DOHH2 (cell line): ENCODE data around the gene PRELID2.

ENCODE experiments used
- H3F3A ChIP-seq: fragments of 200-600 bp; sonication (generic), shearing (Covaris generic); 2 replicates; pipeline ENCODE4 v1.6.0; 2016; ENCODE audit warnings: antibody characterized with exemption, mild to moderate bottlenecking; ENCODE audit not compliant: control insufficient read depth, insufficient read depth
- H3K27ac ChIP-seq: fragments of 200-600 bp; sonication (generic); 2 replicates; pipeline ENCODE4 v1.5.1; 2014; ENCODE audit warnings: low read depth, mild to moderate bottlenecking, low read length, moderate library complexity
- H3K27me3 ChIP-seq: fragments of 200-600 bp; sonication (generic); 2 replicates; pipeline ENCODE4 v1.6.1; 2014; ENCODE audit warnings: mild to moderate bottlenecking, low read length, mixed read lengths; ENCODE audit not compliant: control insufficient read depth
- H3K36me3 ChIP-seq: fragments of 200-600 bp; sonication (generic); 2 replicates; pipeline ENCODE4 v1.6.1; 2014; ENCODE audit warnings: mild to moderate bottlenecking, low read length, moderate library complexity, mixed read lengths; ENCODE audit not compliant: control insufficient read depth
- H3K4me1 ChIP-seq: fragments of 200-600 bp; sonication (generic); 2 replicates; pipeline ENCODE4 v1.6.1; 2014; ENCODE audit warnings: mild to moderate bottlenecking, low read length, mixed read lengths; ENCODE audit not compliant: control insufficient read depth
- H3K4me2 ChIP-seq: fragments of 200-600 bp; sonication (generic); 2 replicates; pipeline ENCODE4 v1.6.0; 2014; ENCODE audit warnings: mild to moderate bottlenecking, low read length, moderate library complexity
- H3K4me3 ChIP-seq: fragments of 200-600 bp; sonication (generic); 2 replicates; pipeline ENCODE4 v1.5.1; 2014; ENCODE audit warnings: mild to moderate bottlenecking, low read length, mixed read lengths
- H3K79me2 ChIP-seq: fragments of 200-600 bp; sonication (generic); 2 replicates; pipeline ENCODE4 v1.6.1; 2014; ENCODE audit warnings: mild to moderate bottlenecking, low read length, mixed read lengths; ENCODE audit not compliant: control insufficient read depth
- H3K9me2 ChIP-seq: fragments of 200-600 bp; sonication (generic); replicated peaks from 2 replicates; pipeline ENCODE4 v1.6.1; 2014; ENCODE audit warnings: mild to moderate bottlenecking, low read length, mixed read lengths; ENCODE audit not compliant: control insufficient read depth
- H3K9me3 ChIP-seq: fragments of 200-600 bp; sonication (generic); 2 replicates; pipeline ENCODE4 v1.6.1; 2014; ENCODE audit warnings: antibody characterized with exemption, low read length, mixed read lengths; ENCODE audit not compliant: control insufficient read depth, insufficient read depth
- H4K20me1 ChIP-seq: fragments of 200-600 bp; sonication (generic); 2 replicates; pipeline ENCODE4 v1.6.0; 2014; ENCODE audit warnings: low read depth, mild to moderate bottlenecking, antibody characterized with exemption, low read length, moderate library complexity; ENCODE audit not compliant: control insufficient read depth, insufficient read depth
- EZH2phosphoT487 ChIP-seq: fragments of 200-600 bp; sonication (generic); IDR thresholded peaks from 2 replicates; pipeline ENCODE4 v1.6.1; 2017; ENCODE audit warnings: borderline replicate concordance, mild to moderate bottlenecking, antibody characterized with exemption, low read length, moderate library complexity, mixed read lengths
- TF ChIP-seq, protein P1 (sequence below): fragments of 200-600 bp; sonication (generic); IDR thresholded peaks from one replicate; pipeline ENCODE4 v1.5.1; 2014; ENCODE audit warnings: antibody characterized with exemption, mild to moderate bottlenecking, low read depth, low read length; ENCODE audit not compliant: poor library complexity, severe bottlenecking

PRELID2 gene

DNA sequence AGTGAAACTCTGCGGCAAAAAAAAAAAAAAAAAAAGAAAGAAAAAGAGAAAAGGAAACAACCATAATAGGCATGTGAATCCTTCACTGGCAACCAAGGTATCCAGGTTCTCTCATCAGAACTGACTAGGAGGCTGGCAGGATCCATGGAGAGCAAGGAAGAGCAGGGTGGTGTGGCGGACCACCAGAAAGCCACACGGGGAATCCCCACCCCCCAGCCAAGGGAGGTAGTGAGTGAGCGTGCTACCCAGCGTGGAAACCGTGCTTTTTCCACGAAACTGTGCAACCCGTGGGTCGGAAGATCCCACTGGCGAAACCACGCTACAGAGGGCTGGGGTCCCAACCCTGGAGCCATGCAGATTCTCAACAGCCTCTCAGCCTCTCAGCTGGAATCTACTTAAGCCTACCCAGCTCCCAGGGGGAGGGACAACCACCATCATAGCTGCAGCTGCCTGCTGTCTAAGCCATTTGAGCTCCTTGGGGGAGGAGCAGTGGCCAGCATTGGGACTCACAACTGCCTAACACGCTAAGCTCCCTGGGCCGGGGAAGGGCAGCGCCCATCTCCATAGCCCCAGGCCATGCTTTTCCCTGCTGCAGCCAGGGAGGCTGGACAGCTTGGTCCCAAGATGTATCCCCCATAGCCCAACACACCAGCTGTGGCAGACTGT, 91.6 kb downstream of the PRELID2 start:
- Histone ChIP-seq H3K4me1 (no peaks in the 10 kb centered on the region), H3F3A (no peaks in the 10 kb centered on the region), H3K27ac (no peak overlapping the region), H4K20me1 (no peaks in the 10 kb centered on the region), H3K27me3 (no peaks in the 10 kb centered on the region), H3K4me2 (no peak overlapping the region), H3K9me2 (no peaks in the 10 kb centered on the region), H3K9me3 (no peaks in the 10 kb centered on the region), H3K79me2 (no peaks in the 10 kb centered on the region), H3K4me3 (no peak overlapping the region), H3K36me3 (no peaks in the 10 kb centered on the region)
- TF ChIP-seq, protein P1, sequence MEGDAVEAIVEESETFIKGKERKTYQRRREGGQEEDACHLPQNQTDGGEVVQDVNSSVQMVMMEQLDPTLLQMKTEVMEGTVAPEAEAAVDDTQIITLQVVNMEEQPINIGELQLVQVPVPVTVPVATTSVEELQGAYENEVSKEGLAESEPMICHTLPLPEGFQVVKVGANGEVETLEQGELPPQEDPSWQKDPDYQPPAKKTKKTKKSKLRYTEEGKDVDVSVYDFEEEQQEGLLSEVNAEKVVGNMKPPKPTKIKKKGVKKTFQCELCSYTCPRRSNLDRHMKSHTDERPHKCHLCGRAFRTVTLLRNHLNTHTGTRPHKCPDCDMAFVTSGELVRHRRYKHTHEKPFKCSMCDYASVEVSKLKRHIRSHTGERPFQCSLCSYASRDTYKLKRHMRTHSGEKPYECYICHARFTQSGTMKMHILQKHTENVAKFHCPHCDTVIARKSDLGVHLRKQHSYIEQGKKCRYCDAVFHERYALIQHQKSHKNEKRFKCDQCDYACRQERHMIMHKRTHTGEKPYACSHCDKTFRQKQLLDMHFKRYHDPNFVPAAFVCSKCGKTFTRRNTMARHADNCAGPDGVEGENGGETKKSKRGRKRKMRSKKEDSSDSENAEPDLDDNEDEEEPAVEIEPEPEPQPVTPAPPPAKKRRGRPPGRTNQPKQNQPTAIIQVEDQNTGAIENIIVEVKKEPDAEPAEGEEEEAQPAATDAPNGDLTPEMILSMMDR, result no peak

DNA sequence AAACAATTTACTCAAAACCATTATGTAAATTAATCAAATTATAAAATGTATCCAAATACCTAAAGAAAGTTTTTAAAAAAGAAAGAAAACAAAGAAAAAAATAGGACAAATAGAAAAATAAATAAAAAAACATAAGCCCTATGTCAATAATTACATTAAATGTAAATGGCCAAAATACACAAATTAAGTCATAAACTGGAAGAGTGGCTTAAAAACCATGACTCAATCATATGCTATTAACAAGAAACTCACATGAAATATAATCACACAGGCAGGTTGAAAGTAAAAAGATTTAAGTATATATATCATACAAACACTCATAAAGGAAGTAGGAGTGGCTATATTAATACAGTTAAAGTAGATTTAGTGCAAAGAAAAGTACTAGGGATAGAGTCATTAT, 95.3 kb downstream of the PRELID2 start:
- no peaks in the 10 kb centered on the region for H3K27me3 ChIP-seq

DNA sequence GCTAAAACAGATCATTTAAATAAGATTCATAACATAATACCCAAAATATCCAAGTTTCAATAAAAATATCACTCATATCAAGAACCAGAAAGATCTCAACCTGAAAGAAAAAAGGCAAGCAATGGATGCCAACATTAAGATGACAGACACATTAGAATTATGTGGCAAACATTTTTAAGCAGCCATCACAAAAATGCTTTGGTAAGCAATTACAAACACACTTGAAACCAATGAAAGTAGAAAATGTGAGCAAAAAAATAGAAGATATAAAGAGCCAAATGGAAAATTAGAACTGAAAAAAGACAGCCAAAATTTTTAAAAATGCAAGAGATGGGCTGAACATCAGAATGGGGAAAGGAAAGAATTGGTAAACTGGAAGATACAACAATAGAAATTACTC, 96.9 kb downstream of the PRELID2 start:
- H3K4me1 ChIP-seq, result no peaks in the 10 kb centered on the region
- H3F3A ChIP-seq, result no peaks in the 10 kb centered on the region
- no peaks in the 10 kb centered on the region for H3K27me3 ChIP-seq
- no peaks in the 10 kb centered on the region for H3K9me2 ChIP-seq
- TF ChIP-seq EZH2phosphoT487, result no peak
- TF ChIP-seq, protein P1, result no peak
- H4K20me1 ChIP-seq, result no peaks in the 10 kb centered on the region
- no peak overlapping the region for H3K27ac ChIP-seq
- H3K4me3 ChIP-seq, result no peak overlapping the region
- H3K79me2 ChIP-seq, result no peaks in the 10 kb centered on the region
- H3K9me3 ChIP-seq, result no peaks in the 10 kb centered on the region
- H3K36me3 ChIP-seq, result no peaks in the 10 kb centered on the region
- H3K4me2 ChIP-seq, result no peak overlapping the region

More for the DNA sequence above, 95.3 kb downstream of the PRELID2 start:
- H3K36me3 ChIP-seq, result no peaks in the 10 kb centered on the region
- no peak overlapping the region for H3K4me2 ChIP-seq
- H3K27ac ChIP-seq, result no peak overlapping the region
- no peaks in the 10 kb centered on the region for H3K4me1 ChIP-seq
- no peaks in the 10 kb centered on the region for H3K9me3 ChIP-seq
- H3K79me2 ChIP-seq, result no peaks in the 10 kb centered on the region
- no peak overlapping the region for H3K4me3 ChIP-seq
- no peaks in the 10 kb centered on the region for H3F3A ChIP-seq
- no peaks in the 10 kb centered on the region for H4K20me1 ChIP-seq
- TF ChIP-seq, protein P1, result no peak
- TF ChIP-seq EZH2phosphoT487, result no peak
- H3K9me2 ChIP-seq, result no peaks in the 10 kb centered on the region
